AG08395 (cell line): ENCODE measurements around the gene TNRC6A.
"Not testable (repeated sequence)": the region's sequence is repeated elsewhere in the genome, so short reads cannot be mapped to it uniquely, and the experiment has no call there.

Source experiments
- DNase-seq: peaks from one replicate; pipeline ENCODE4 v3.0.0; 2012; ENCODE audit warnings: mixed read lengths, low spot score

The TNRC6A gene

DNA sequence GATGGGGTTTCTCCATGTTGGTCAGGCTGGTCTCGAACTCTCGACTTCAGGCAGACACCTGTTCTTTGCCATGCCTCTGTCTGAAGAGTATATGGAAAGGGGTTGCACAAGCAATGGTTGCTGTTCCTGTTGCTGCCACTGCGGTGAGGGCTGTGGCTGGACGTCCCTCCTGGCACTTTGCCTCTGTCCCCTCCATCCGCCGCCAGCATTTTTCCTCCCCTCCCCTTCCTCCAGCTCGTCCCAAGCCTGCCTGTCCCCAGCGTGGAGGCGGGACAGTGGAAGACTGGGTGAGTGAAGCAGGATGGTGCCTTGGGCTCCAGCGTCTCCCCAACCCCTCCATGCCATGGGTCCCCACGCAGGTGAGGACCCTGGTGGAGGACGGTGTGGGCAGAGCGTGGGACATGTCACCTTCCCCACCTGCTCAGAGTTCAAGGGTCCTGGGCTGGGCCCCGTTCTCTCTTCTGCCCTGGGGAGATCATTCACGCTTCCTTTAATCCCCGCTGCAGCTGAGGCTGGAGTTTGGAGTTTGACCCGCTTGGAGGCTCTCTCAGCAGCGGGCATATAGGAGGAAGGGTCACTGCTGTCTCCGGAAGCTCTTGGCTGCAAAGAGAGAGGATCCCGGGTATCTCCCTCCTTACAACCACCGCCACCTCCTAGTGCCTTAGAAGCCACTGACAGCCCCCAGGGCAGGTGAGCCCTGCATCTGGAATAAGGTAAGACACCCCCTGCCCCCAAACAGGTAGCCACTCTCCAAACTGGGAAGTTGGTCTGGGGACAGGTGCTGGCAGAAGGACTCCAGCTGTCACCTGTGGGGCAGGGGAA, 116.5 kb downstream of the TNRC6A start, which contains the start of gene SLC5A11:
SLC5A11 (plus strand) TSS at position 238 of the 822 bp plus-strand sequence. CDS start 12,681 bp downstream, outside the sequence.
- DNase-seq, result no peak

- DNase-seq, result no peak
Measured at GRCh38 chr16:24846548-24847357, 117.3 kb downstream of the TNRC6A start.

GRCh38 chr16:24847358-24847664, 117.9 kb downstream of the TNRC6A start:
- DNase-seq, result no peak

DNA sequence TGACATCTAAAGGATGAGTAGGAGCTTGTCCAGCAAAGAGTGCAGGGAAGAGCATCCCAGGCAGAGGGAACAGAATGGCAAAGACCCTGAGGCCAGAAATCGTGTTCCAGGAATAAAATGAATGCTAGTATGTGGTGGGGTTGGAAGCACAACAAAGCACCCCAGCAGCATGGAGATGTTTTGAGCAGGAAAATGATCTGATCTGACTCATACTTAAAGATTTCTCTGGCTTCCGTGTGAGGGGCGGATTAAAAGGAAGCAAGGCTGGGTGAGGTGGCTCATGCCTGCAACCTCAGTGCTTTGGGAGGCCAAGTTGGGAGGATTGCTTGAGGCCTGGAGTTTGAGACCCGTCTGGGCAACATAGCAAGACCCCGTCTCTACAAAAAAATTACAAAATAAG, 118.6 kb downstream of the TNRC6A start:
- DNase-seq, result peak; percentile 52

- no peak for DNase-seq
Measured at GRCh38 chr16:24849641-24850040, 120.2 kb downstream of the TNRC6A start.

DNA sequence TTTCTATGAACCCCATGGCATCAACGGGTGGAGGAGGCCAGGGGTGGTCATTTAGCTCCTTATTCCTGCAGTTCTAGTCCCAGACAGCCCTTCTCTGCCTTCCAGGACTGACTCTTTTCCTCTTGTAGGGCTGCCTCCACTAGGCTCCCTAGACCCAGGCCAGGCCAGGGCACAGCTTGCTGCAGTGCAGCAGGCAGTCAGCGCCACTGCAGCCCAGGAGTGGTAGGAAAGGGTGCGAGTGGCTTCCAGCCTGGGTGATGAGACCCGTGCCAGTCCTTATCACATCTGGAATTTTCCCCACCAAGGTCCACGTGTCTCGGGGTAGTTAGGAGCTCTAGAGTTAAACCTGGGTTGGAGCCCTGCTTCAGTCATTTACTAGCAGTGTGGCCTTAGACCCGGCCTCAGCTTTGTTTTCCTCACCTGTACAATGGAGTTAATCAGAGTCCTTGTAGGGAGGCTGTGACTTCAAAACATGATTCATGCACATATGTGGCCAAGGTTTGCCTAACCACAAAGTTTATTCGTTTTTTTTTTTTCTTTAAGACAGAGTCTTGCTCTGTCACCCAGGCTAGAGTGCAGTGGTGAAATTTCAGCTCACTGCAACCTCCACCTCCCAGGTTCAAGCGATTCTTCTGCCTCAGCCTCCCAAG, 121.0 kb downstream of the TNRC6A start:
- DNase-seq, result no peak

DNA sequence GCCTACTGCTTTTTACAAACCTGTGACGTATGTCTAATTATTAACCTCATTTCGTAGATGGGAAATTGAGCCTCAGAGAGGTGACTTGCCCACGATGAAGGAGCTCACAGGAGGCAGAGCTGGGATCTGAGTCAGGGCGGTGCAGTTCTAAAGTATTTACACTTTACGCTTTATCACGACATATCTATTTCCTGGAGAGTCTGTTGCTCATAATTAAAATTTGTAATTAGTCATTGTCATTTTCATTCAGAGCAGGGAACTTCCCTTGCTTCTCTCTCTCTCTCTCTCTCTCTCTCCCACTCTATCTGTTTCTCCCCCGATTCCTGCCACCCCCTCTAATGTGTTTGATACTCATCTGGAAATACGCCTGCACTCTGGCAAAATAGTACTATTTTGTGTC, 122.2 kb downstream of the TNRC6A start:
- no peak for DNase-seq

DNA sequence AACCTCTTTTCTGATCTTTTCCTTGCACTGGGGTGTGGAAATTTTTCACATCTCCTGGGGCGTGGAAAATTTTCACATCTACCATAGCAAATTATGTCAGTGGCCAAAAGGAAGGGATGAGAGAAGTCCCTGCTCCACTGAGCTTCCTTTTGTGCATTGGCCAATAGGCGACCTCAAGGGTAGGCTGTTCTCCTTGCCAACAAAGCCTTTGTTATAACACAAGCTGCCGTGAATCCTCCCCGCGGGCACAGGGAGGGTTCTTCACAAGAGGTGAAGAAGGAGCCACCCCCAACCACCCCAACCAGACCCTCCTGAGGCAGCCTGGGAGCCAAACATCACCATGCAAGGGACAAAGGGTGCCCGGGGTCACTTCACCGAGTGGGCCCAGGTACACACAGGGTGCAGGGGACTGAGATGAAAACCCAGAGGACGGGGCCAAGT, 122.8 kb downstream of the TNRC6A start:
- no peak for DNase-seq

DNA sequence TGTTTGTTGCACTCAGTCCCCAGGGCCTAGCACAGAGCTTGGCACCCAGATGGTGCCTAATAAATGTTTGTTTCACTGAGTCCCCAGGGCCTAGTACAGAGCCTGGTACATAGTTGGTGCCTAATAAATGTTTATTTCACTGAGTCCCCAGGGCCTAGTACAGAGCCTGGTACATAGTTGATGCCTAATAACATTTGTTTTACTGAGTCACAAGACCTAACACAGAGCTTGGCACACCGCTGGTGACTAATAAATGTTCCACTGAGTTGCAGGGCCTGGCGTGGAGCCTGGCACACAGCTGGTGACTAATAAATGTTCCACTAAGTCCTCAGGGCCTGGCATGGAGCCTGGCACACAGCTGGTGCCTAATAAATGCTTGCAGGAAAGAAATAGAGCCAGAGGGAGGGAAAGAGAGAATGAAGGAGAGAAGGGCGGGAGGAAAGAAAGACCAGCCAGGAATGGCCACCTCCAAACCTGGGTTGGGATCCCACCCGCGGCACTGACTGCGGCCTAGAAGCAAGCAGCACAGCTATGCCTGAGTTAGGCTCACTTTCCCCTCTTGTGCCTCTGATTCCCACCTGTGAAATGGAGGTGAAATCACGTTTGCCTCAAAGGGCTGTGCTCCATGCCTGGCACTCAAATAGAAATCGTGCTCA, 123.8 kb downstream of the TNRC6A start:
- no peak for DNase-seq

GRCh38 chr16:24853830-24854229, 124.4 kb downstream of the TNRC6A start:
- peak; percentile 33 for DNase-seq

DNA sequence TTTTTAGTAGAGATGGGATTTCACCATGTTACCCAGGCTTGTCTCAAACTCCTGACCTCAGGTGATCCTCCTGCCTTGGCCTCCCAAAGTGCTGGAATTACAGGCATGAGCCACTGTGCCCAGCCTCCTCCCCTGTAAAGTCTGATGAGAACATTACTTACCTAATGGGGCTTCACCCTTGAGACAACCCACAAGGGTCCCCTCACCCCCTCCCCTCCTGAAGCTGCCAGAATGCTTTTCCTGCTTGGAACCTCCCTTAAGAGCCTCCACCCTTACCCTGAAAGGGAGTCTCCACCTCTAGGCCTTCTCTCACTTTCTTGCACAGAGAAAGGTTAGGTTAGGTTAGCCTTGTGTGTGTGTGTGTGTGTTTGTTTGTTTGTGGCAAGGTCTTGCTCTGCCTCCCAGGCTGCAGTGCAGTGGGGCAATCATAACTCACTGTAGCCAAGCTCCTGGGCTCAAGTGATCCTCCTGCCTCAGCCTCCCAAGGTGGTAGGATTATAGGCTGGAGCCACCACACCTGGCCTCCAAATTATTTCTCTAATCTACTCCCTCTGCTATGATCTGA, 125.2 kb downstream of the TNRC6A start:
- DNase-seq, result no peak

GRCh38 chr16:24855678-24856077, 126.2 kb downstream of the TNRC6A start:
- no peak for DNase-seq

- not testable (repeated sequence) for DNase-seq
Measured at GRCh38 chr16:24856871-24857270, 127.4 kb downstream of the TNRC6A start.

GRCh38 chr16:24858219-24859041, 129.0 kb downstream of the TNRC6A start:
- peak; percentile 80 for DNase-seq

DNA sequence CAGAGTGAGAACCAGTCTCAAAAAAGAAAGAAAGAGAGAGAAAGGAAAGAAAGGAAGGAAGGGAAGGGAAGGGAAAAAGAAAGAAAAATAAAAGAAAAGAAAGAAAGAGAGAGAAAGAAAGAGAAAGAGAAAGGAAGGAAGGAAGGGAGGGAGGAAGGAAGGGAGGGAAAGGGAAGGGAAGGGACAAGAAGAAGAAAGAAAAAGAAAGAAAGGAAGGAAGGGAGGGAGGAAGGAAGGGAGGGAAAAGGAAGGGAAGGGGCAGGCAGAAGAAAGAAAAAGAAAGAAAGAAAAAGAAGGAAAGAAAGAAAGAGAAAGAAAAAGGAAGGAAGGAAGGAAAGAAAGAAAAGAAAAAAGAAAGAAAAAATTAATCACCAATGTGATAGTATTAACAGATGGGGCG, 132.0 kb downstream of the TNRC6A start:
- DNase-seq, result no peak

- DNase-seq, result no peak
Measured at GRCh38 chr16:24863582-24864437, 134.4 kb downstream of the TNRC6A start.

DNA sequence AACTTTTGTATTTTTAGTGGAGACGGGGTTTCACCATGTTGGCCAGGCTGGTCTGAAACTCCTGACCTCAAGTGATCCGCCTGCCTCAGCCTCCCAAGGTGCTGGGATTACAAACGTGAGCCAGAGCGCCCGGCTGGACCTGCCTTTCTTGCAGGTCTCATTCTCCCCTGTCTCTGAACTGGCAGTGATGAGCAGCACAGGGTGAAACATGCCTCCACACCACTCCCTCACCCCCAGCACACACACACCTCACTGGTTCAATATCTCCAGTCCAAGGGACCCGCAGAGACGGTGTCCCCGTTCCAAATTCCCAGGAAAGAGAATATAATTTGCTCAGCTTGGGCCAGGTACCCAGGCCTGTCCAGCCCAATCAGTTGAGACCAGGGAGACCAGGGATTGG, 139.6 kb downstream of the TNRC6A start:
- no peak for DNase-seq

GRCh38 chr16:24871891-24872290, 142.4 kb downstream of the TNRC6A start:
- DNase-seq, result no peak

DNA sequence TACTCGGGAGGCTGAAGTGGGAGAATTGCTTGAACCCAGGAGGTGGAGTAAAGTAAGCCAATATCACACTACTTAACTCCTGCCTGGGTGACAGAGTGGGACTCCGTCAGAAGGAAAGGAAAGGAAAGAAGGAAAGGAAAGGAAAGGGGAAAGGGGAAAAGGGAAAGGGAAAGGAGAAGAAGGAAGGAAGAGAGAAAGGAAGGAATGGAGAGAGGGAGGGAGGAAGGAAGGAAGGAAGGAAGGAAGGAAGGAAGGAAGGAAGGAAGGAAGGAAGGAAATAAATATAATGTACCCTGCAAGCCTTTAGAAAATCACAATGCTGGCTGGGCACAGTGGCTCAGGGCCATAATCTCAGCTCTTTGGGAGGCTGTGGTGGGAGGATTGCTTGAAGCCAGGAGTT, 143.6 kb downstream of the TNRC6A start:
- no peak for DNase-seq

- no peak for DNase-seq
Measured at GRCh38 chr16:24875466-24875865, 146.0 kb downstream of the TNRC6A start.
